GM18507 (cell line): Measurements from ENCODE around the gene EEF2KMT.
A peak's percentile ranks its signal among the peaks of the same experiment; 100 is the strongest.

Experiments
- DNase-seq: peaks from one replicate; pipeline ENCODE4 v3.0.0; 2011; ENCODE audit warnings: low read depth; ENCODE audit not compliant: insufficient read length; ENCODE audit errors: extremely low spot score
- FAIRE-seq: peaks from 2 replicates; lab custom pipeline; 2011; peaks lifted over from hg19 to GRCh38; lab: Jason Lieb, UNC

The EEF2KMT gene

DNA sequence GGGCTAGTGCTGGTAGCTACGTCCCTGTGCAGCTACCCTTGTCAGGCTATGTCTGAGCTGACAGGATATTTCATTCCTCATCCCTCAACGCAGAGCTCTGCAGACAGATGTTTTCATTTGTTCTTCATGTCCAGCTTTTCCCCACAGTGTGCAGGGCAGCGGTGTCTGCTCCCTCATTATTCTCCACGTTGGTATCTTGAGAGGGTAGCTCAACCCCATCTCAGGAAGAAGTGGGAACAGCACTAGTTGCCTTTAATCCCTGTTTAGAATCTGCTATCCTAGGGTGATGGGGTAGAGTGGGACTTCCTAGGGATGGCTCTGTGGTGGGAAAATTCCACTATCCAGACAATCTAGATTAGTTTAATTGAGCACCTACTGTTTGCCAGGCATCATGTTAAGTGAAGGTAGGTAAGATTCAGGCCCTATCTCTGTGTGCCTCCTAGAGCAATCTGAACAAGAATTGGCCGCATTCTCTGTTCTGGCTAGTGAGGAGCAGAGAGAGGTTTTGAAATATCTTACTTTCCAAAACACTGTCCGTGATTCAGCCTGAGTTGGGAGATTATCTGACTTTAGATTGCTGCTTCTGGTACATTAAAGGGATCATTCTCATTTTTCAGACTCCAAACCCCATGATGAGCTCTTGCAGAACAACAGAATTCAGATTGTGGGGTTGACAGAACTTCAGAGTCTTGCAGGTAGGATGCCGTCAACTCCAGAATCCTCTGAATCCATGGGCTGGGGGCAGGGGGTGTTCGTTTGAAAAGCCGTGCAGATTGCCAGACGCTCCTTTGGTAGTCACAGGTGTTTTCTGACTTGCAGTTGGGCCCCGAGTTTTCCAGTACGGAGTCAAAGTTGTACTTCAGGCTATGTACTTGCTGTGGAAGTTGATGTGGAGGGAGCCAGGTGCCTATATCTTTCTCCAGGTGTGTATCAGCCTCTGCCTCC is 25.0 kb downstream of the EEF2KMT start:
- FAIRE-seq, result no peak
- DNase-seq, result no peak

GRCh38 chr16:5071681-5072333 is 25.8 kb downstream of the EEF2KMT start, which contains the start of gene ALG1:
ALG1 (plus strand) TSS chr16:5071843; CDS start chr16:5071850, 7 bp downstream.
- FAIRE-seq (peak; percentile 88), DNase-seq (peak; percentile 96)

DNA sequence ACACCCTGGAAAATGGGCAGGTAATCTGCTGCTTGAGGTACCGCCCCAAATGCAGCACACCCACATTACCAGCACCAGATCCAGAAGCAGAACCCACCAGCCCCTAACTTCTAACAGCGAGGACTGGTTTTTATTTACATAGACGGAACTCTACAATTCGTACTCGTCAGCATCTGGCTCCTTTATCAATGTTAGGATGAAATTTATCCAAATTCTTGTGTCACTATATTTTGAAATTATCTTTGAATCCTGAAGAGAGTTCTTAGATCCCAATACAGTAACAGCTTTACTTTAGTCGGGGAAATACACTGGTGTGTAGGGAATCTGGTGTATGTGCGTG is 26.3 kb downstream of the EEF2KMT start:
- FAIRE-seq (no peak), DNase-seq (no peak)

DNA sequence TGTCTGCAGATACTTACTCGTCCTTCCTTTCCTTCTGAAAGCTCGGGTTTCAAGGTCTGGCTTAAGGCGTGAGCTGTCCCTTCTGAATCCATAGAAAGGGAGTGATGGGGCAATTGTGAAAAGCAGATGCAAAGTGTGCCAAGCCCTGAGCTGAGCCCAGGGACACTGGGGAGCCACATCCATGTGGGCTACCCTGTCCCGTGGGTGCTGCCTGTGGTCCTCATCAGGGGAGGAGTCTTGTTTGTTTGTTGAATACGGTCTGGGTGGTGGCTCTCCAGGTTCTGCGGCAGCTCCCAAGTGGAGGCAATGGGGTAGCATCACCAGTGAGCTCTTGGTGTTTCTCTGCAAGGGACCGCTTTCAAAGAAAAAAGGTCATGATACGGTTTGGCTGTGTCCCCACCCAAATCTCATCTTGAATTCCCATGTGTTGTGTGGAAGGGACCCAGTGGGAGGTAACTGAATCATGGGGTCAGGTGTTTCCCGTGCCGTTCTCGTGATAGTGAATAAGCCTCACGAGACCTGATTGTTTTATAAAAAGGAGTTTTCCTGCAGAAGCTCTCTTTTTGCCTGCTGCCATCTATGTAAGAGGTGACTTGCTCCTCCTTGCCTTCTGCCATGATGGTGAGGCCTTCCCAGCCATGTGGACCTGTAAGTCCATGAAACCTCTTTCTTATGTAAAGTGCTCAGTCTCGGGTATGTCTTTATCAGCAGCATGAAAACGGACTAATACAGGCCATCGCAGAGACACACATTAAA is 27.0 kb downstream of the EEF2KMT start:
- no peak for DNase-seq

GRCh38 chr16:5069854-5070253 is 27.7 kb downstream of the EEF2KMT start:
- no peak for FAIRE-seq
- no peak for DNase-seq

More for the DNA sequence above, 27.0 kb downstream of the EEF2KMT start:
- no peak for FAIRE-seq

GRCh38 chr16:5069048-5069447 is 28.5 kb downstream of the EEF2KMT start:
- DNase-seq (no peak), FAIRE-seq (no peak)

- no peak for DNase-seq
- no peak for FAIRE-seq
Observed at GRCh38 chr16:5066511-5066910, 31.1 kb downstream of the EEF2KMT start.

DNA sequence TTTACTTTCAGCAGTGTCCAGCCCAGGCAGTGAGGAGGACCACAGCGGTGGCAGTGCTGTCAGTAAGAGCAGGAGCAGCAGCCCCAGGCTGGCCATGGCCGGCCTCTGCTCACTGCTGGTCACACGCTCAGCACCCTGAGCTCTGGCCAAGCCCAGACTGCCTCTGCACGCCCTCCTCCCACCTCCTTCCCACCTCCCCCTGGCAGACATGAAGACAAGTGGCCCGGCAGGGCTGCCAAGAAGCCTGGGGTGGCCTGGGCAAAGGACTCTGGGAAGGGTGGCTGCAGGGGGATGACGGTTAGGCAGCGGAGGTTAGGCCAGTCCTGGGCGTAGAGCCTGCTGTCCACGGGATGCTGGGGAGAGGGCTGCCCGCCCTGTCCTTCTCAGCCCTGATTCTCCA is 31.8 kb downstream of the EEF2KMT start, which contains the start of gene C16orf89:
Gene C16orf89, minus strand, starts transcription at position 144 of the 400 bp plus-strand sequence. Its CDS starts 48 bp downstream, at position 96.
- DNase-seq (no peak), FAIRE-seq (no peak)

DNA sequence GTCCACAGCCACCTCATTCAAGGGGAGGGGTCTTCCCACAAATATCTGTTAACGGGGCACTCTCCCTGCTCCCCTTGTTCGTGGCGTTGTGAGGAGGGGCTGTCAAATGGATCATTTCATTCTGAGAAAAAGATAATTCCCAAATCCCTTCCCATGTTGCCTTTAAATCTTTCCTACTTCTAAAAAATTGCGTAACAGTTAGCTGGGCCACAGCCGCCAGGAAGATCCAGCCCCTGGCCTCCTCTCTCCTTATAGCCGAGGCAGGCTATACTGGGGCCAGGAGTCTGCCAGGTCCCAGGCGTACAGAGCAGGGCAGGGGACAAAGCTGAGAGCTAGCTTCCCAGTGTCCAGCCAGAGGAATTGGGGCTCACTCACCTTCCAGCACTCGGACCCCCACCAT is 32.3 kb downstream of the EEF2KMT start:
- DNase-seq (no peak), FAIRE-seq (no peak)

DNA sequence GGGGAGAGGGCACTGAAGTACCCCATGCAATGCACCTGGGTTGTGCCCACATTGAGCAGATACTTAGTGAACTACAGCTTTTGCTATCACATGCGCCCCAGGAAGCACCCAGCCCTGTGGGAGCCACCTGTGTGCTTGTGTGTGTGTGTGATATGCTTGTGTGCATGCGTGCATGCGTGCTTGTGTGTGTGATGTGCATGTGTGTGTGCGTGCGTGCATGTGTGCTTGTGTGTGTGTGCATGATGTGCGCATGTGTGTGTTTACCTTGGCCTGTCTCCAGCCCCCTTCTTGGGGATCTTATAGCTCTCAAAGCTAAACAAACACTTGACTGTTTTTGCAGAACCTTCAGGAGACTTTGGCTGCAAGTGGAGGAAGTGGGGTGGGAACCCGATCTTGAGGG is 32.7 kb downstream of the EEF2KMT start:
- DNase-seq, result no peak
- FAIRE-seq, result no peak

DNA sequence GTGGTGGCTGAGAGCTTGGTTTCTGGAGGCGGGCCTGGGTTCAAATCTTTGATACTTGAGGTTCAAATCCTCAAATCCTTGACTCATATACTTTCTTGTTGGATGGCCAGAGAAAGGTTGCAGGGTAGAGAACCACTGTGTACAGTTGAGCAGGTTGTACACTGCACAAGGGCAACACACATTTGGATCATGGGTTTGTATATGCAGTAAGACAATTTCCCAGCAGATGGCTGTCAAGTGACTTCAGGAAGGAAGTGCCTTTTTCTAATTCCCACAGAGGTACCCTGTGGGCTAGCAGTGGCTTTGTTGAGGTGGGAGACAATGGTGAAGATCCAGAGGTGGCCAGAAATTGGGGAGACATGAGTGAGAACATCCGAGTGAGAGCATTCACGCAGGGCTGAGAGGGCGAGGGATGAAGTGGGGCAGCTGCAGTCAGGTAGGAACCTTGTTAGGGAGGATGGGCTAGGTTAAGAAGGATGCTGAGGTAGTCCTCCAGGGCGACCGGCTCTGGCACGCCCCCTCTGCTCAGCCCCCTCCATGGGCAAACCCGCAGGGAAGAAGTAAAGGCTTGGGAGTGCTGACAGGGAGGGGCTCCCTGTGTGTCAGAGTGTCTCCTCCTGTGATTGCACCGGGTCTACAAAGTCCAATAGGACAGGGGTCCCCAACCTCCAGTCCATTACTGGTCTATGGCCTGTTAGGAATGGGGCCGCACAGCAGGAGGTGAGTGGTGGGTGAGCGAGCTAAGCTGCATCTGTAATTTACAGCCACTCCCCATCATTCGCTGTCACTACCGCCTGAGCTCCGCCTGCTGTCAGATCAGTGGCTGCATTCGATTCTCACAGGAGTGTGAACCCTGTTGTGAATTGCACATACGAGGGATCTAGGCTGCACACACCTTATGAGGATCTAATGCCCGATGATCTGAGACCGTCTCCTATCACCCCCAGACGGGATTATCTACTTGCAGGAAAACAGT is 34.5 kb downstream of the EEF2KMT start:
- FAIRE-seq (no peak), DNase-seq (no peak)

DNA sequence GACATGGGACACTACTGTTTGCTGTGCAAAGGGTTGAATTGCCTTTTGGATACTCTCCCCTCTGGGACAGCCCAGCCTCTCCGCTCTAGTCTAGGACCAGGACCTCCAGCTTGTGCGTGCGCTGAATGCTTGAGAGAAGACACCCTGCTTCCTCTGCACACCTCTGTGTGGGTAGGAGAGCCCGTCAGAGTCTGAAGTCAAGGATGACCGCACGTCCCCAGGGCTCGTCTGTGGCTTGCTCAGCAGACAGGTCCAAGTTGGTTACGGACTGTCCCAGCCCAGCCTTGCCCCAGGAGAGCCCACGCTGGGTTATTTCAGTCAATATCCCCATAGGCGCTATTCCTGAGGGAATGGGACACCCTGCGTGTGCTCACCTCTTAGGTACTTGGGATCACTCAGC is 35.5 kb downstream of the EEF2KMT start:
- FAIRE-seq (no peak), DNase-seq (peak; percentile 22)

DNA sequence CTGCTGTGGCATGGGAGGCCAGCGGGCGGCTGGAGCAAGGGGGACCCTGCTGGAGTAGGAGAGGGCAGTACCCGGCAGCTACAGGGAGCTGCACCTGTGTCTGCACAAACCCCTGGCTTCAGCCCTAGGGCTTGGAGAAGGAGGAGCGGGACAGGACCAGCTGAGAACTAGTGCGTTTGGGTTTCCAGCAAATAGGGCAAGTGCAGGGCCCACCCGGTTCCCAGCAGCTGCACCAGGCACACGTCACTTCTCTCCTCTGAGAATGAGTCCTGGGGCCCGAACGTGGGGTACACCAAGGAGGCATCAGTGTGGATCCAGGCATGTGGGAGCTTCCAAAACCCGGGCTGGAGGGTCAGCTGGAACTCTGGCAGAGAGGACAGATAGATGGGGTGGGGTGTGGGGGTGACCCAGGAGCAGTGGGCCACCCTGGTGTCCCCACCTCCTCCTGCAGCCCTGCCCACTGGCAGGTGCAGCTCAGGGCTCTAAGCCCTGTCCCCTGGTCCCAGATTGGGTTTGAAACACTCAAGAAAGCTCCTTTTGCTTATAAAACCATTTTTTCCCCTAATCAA is 37.4 kb downstream of the EEF2KMT start:
- FAIRE-seq (no peak), DNase-seq (no peak)

DNA sequence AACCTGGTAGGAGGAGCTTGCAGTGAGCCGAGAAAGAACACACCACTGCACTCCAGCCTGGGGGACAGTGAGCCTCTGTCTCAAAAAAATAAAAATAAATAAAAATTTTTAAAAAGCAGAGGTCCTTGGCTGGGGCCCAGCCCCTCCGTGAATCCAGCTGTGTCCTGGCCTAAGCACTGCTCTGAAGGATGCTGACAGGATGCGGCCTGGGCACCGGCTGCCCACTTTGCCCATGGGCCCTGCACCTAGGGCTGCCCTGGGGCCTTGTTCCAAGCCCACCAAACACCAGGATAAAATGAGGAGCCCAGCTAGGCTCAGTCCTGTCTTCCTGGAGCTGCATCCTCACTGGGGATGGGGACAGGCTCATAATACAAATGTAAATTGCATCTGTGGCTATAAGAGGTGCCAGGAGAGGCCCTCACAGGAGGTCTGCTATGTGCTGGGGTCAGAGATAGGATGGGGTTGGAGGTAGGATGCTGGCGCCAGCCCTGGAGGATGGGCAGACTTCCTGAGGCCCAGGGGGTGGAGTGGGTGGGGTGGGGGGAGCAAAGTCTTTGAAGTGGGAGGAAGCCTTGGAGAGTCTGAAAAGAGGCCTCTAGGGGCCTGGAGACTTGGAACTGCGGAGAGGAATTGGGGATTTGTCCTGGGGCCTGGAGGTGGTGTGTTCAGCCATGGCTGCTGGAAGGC is 38.1 kb downstream of the EEF2KMT start:
- no peak for DNase-seq
- no peak for FAIRE-seq

GRCh38 chr16:5058476-5058875 is 39.1 kb downstream of the EEF2KMT start:
- no peak for FAIRE-seq
- no peak for DNase-seq

- FAIRE-seq, result peak; percentile 12
Observed at GRCh38 chr16:5056352-5056751, 41.2 kb downstream of the EEF2KMT start.

GRCh38 chr16:5054876-5055865 is 42.4 kb downstream of the EEF2KMT start:
- FAIRE-seq (no peak), DNase-seq (no peak)

More at GRCh38 chr16:5056352-5056751, 41.2 kb downstream of the EEF2KMT start:
- DNase-seq, result peak; percentile 40
